ENCODE measurements around the gene FRMD4A.
"Not testable (repeated sequence)": the region's sequence is repeated elsewhere in the genome, so short reads cannot be mapped to it uniquely, and the experiment has no call there.

FRMD4A gene

GRCh38 chr10:14135196-14135595 lies 195.5 kb downstream of the FRMD4A start:
- not testable (repeated sequence) for DNase-seq

GRCh38 chr10:14134275-14134674 lies 196.4 kb downstream of the FRMD4A start:
- DNase-seq: no peak

GRCh38 chr10:14131261-14131960 lies 199.3 kb downstream of the FRMD4A start:
- DNase-seq: no peak

GRCh38 chr10:14129770-14130169 lies 201.0 kb downstream of the FRMD4A start:
- DNase-seq: no peak

- peak in 1 of 2 experiments; percentile 7 for DNase-seq
These were observed 202.2 kb downstream of the FRMD4A start for GRCh38 chr10:14128519-14128918.

- DNase-seq: no peak
These were observed 203.9 kb downstream of the FRMD4A start for GRCh38 chr10:14126697-14127440.

- no peak for DNase-seq
These were observed 205.2 kb downstream of the FRMD4A start for GRCh38 chr10:14125564-14125963.

- no peak for DNase-seq
These were observed 205.8 kb downstream of the FRMD4A start for GRCh38 chr10:14124941-14125340.

GRCh38 chr10:14123139-14123538 lies 207.6 kb downstream of the FRMD4A start:
- DNase-seq: no peak

- no peak for DNase-seq
These were observed 209.9 kb downstream of the FRMD4A start for GRCh38 chr10:14120812-14121211.

GRCh38 chr10:14118953-14119352 lies 211.8 kb downstream of the FRMD4A start:
- no peak for DNase-seq

- DNase-seq: no peak
These were observed 213.9 kb downstream of the FRMD4A start for GRCh38 chr10:14116837-14117236.

GRCh38 chr10:14116021-14116420 lies 214.7 kb downstream of the FRMD4A start:
- peak; percentile 76 to 80 for DNase-seq

- DNase-seq: no peak
These were observed 215.9 kb downstream of the FRMD4A start for GRCh38 chr10:14114791-14115190.

GRCh38 chr10:14112056-14112455 lies 218.7 kb downstream of the FRMD4A start:
- no peak for DNase-seq

GRCh38 chr10:14111208-14111607 lies 219.5 kb downstream of the FRMD4A start:
- DNase-seq: no peak

GRCh38 chr10:14106828-14107227 lies 223.9 kb downstream of the FRMD4A start:
- no peak for DNase-seq

GRCh38 chr10:14102056-14102455 lies 228.7 kb downstream of the FRMD4A start:
- DNase-seq: no peak

- DNase-seq: no peak
These were observed 230.8 kb downstream of the FRMD4A start for GRCh38 chr10:14099885-14100284.

- DNase-seq: peak; percentile 22 to 44
These were observed 236.8 kb downstream of the FRMD4A start for GRCh38 chr10:14093730-14094484.

GRCh38 chr10:14092799-14093198 lies 237.9 kb downstream of the FRMD4A start:
- DNase-seq: no peak

GRCh38 chr10:14089556-14090292 lies 241.0 kb downstream of the FRMD4A start:
- no peak for DNase-seq

GRCh38 chr10:14087566-14087965 lies 243.2 kb downstream of the FRMD4A start:
- DNase-seq: no peak

Measured in NCI-H526 (cell line).